Astrocyte (in vitro differentiated cells and primary cell): ENCODE results near the gene MEF2B.

Source experiments
- CTCF ChIP-seq: IDR thresholded peaks from 2 replicates; pipeline ENCODE4 v1.5.1; 2011; ENCODE audit warnings: low read depth, mild to moderate bottlenecking, inconsistent platforms, low read length, moderate library complexity; ENCODE audit not compliant: insufficient read depth
- EZH2 ChIP-seq: IDR thresholded peaks from 2 replicates; pipeline ENCODE4 v1.6.1; 2012; ENCODE audit warnings: mild to moderate bottlenecking, low read length, inconsistent platforms; ENCODE audit not compliant: insufficient read depth

- no peak for TF ChIP-seq CTCF
- TF ChIP-seq EZH2, result no peak
Measured at GRCh38 chr19:19201697-19202630, 31.9 kb upstream of the MEF2B start.
